ENCODE results near the gene ABCC8. TPM values are rescaled to one million over a fixed set of nuclear protein-coding genes. Genes with fewer than 3 reads are reported as not detected.

Gene ABCC8
- total RNA-seq, 2 donors from 2014 or later: 3.0 to 4.2 TPM

DNA sequence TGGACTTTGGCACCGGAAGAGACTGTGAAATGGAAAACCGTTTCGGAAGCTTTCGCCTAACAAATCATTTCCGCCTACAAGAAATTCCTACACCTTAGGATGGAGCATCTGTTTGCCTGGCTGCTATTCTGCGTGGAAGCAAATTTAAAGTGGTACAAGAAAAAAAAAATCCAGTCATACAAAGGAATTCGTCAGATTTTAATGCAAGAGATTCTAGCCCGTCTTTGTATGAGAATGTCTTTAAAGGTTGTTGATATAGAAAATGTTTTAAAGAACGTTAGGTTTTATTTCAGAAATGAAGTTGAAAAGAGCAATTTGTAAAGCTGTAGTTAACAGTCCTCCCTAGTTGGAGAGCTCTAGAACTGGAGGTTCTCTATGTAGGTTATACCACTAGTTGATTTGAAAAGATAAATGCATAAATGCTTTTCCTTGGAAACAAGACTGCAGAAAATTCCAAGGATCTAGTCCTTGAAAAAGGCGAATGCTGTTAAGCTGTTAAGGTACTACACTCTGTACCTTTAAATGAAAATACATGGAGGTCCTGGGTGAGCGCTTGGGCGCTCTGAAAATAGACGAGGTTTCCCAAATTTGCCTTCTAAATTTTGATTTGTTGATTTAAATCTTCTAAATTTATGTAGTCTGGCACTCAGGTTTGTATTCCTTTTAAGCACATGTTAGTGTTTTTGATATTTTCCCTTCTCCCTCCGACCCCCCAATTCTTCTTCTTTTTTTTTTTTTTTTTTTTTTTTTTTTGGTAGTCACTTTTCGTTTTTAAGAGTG lies 122.6 kb downstream of the ABCC8 start:
- no peaks in the 10 kb centered on the region for H3K9me3 ChIP-seq
- H3K27ac ChIP-seq: peak overlapping the region; percentile 85 to 87
- H3K36me3 ChIP-seq: peaks cover under 1% of the 10 kb centered on the region
- H3K4me3 ChIP-seq: peak overlapping the region; percentile 62 to 73
- no peak for DNase-seq (ENCODE audit: low spot score)
- TF ChIP-seq, protein P1, sequence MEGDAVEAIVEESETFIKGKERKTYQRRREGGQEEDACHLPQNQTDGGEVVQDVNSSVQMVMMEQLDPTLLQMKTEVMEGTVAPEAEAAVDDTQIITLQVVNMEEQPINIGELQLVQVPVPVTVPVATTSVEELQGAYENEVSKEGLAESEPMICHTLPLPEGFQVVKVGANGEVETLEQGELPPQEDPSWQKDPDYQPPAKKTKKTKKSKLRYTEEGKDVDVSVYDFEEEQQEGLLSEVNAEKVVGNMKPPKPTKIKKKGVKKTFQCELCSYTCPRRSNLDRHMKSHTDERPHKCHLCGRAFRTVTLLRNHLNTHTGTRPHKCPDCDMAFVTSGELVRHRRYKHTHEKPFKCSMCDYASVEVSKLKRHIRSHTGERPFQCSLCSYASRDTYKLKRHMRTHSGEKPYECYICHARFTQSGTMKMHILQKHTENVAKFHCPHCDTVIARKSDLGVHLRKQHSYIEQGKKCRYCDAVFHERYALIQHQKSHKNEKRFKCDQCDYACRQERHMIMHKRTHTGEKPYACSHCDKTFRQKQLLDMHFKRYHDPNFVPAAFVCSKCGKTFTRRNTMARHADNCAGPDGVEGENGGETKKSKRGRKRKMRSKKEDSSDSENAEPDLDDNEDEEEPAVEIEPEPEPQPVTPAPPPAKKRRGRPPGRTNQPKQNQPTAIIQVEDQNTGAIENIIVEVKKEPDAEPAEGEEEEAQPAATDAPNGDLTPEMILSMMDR (IDR thresholded peaks at IDR 0.05): no peak
- H3K27me3 ChIP-seq: no peaks in the 10 kb centered on the region
- peaks cover 0 to 25% of the 10 kb centered on the region in 2 donors for H3K4me1 ChIP-seq

DNA sequence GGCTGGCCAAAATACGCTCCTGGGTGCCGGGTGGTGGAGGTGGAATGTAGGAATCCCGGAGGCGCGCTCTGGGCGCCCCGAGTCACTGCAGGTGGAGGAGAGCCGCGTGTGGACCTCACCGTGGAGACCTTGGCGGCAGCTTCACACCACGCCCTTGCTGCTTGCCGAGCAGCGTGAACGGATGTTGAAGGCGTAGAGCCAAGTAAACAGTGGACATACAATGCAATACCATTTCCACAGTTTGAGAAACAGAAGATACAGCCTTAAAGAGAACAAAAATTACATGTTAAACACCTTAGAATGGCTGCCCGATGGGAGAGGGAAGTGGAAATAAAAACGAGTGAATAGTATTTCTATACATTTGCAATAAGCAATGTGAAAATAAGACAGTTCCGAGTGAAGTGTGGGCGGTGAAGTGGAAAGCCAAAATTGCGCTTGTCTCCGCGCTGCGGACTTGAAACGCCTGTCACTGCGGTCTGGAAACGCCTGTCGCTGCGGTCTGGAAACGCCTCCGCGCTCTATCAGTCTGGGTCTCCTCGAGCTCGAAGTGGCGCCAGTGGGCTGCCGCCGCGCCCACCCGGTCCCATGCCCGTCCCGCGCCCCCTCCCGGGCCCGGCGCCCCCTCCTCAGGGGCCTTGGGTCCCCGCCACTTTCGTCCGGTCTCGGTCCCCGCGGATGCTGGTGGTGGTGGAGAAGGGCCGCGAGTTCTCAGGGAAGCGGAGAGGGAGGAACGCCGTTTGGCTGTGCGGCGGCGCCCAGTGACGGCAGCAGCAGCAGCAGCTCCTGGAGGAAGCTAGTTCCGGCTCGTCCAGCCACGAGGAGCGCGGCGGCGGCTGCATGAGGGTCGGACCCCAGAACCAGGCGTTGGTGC lies 123.5 kb downstream of the ABCC8 start:
- H3K36me3 ChIP-seq: no peaks in the 10 kb centered on the region
- H3K27me3 ChIP-seq: no peaks in the 10 kb centered on the region
- TF ChIP-seq, protein P1 (IDR thresholded peaks at IDR 0.05): peak in 1 of 2 donors; percentile 30
- H3K27ac ChIP-seq: peak overlapping the region; percentile 85 to 87
- no peaks in the 10 kb centered on the region for H3K9me3 ChIP-seq
- peak; percentile 77 for DNase-seq (ENCODE audit: low spot score)
- H3K4me1 ChIP-seq: peaks cover 0 to 25% of the 10 kb centered on the region in 2 donors
- peak overlapping the region; percentile 62 to 73 for H3K4me3 ChIP-seq

DNA sequence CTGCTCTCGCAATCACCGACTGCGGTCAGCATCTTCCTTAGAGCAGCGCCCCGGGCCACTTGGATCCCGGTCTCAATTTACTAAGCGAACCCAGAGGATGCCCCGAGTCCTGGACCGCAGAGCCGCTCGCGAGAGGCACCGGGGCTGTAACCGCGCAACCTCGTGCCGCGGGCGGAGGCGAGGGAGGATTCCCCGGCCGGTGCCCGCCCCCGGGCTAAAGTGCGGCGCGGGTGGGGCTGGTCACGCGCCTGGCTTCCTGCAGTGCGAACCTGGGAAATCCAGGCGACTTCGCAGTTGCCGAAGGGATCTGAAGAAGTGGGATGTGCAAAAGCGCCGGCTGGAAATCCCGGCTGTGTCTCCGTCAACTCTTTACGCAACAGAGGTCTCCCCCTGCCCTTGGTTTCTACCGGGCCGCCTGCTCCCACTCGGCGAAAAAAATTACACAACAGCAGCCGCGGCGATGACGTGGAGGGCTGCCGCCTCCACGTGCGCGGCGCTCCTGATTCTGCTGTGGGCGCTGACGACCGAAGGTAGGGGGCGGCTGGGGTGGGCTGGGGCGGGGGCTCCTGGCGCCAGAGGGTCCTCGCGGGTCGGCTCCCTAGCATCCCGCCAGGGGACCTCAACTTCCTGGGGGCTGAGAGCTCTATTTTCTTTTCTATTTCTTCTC lies 125.0 kb downstream of the ABCC8 start, which contains the start of gene NCR3LG1:
NCR3LG1 (plus strand) TSS at position 291 of the 667 bp plus-strand sequence; CDS start at position 461, 170 bp downstream.
- Histone ChIP-seq H3K36me3 (no peaks in the 10 kb centered on the region), H3K9me3 (no peaks in the 10 kb centered on the region), H3K27ac (peak within 1 kb of the TSS; percentile 85 to 87), H3K27me3 (no peaks in the 10 kb centered on the region), H3K4me1 (peaks cover 0 to 25% of the 10 kb centered on the region in 2 donors), H3K4me3 (peak within 1 kb of the TSS; percentile 62 to 73)
- peak; percentile 79 for DNase-seq (ENCODE audit: low spot score)
- TF ChIP-seq, protein P1 (IDR thresholded peaks at IDR 0.05): no peak

DNA sequence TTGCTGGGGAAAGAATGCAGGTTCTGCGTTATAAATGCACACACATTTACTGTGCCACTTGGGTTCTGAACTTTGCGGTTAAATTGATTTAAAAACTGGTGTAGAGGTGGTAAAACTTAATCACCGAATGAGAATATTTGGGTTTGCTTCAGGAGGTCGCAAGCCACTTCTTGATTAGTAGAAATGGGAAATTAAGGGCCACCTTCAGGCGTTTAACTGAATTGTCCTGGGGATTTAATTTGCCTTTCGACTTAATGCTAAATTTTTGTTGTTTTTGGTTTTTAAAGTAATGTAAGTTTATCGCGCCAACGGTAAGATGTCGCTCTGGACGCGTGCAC lies 125.5 kb downstream of the ABCC8 start:
- TF ChIP-seq, protein P1 (IDR thresholded peaks at IDR 0.05): peak in 1 of 2 donors; percentile 10
- Histone ChIP-seq H3K27ac (peak overlapping the region; percentile 49 to 87), H3K9me3 (no peaks in the 10 kb centered on the region), H3K36me3 (no peaks in the 10 kb centered on the region), H3K27me3 (no peaks in the 10 kb centered on the region), H3K4me1 (peaks cover 0 to 25% of the 10 kb centered on the region in 2 donors), H3K4me3 (peak overlapping the region; percentile 62 to 73)
- DNase-seq (ENCODE audit: low spot score): no peak

DNA sequence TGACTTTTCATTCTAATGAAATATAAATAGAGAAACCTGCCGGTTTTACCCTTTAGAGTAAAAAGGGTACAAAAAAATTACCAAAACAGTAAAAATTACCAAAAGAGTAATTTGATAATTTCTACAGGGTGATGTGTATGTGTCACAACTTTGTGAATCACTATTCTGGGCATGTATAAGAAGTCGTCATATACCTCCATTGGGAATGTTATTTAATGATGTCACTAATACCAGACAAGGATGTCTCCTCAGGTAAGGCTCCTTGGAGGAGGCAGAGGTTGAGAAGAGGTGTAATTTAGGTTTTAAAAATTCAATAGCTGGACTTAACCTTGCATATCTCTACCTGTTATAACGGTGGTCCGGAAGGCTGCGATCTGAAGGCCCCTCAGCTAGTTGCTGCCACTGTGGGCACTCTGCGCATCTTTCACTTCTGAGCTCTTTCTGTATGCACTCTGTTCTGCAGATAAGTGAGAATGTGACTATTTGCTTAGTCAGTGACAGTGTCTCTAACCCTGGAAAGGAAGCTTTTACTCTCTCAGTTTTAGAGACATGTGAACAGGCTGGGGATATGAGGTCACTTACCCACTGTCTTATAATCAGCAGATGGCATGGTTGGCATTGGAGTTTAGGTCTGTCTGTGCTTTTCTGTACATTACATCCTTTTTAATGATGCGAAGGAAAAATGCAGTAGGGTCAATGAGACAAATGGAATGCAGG lies 126.0 kb downstream of the ABCC8 start:
- Histone ChIP-seq H3K27me3 (no peaks in the 10 kb centered on the region), H3K36me3 (no peaks in the 10 kb centered on the region), H3K9me3 (no peaks in the 10 kb centered on the region), H3K4me1 (peaks cover 0 to 25% of the 10 kb centered on the region in 2 donors), H3K27ac (no peak overlapping the region), H3K4me3 (no peak overlapping the region)
- TF ChIP-seq, protein P1 (IDR thresholded peaks at IDR 0.05): no peak
- DNase-seq (ENCODE audit: low spot score): no peak

All from right atrium auricular region (tissue), 2 donors.